GM12872 (cell line): Measurements from ENCODE around the gene GPR61.

Experiments used
- TF ChIP-seq, protein P1 (sequence below): IDR thresholded peaks from 3 replicates; pipeline ENCODE4 v1.5.1; 2011; ENCODE audit warnings: low read depth, mild to moderate bottlenecking, low read length, moderate library complexity; ENCODE audit not compliant: insufficient read depth

The GPR61 gene

DNA sequence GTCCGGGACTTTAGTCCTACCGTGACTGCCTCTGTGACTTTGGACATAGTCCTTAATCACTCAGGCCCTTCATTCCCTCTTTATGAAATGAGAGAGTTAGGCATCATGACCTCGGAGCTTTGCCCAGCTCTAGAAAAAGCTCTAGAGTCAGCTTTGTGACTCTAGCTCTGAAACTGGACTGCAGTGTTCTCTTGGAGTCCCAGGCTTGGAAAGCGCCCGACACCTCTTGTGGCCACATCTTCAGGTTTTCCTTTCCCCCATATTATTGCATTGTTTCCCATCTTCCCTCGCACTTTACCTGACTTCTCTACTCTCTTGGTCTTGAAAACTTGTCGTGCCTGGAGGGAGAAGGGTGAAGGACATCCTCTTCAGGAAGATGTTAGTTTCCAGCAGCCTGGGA is 17.6 kb upstream of the GPR61 start:
- TF ChIP-seq, protein P1, sequence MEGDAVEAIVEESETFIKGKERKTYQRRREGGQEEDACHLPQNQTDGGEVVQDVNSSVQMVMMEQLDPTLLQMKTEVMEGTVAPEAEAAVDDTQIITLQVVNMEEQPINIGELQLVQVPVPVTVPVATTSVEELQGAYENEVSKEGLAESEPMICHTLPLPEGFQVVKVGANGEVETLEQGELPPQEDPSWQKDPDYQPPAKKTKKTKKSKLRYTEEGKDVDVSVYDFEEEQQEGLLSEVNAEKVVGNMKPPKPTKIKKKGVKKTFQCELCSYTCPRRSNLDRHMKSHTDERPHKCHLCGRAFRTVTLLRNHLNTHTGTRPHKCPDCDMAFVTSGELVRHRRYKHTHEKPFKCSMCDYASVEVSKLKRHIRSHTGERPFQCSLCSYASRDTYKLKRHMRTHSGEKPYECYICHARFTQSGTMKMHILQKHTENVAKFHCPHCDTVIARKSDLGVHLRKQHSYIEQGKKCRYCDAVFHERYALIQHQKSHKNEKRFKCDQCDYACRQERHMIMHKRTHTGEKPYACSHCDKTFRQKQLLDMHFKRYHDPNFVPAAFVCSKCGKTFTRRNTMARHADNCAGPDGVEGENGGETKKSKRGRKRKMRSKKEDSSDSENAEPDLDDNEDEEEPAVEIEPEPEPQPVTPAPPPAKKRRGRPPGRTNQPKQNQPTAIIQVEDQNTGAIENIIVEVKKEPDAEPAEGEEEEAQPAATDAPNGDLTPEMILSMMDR = no peak

DNA sequence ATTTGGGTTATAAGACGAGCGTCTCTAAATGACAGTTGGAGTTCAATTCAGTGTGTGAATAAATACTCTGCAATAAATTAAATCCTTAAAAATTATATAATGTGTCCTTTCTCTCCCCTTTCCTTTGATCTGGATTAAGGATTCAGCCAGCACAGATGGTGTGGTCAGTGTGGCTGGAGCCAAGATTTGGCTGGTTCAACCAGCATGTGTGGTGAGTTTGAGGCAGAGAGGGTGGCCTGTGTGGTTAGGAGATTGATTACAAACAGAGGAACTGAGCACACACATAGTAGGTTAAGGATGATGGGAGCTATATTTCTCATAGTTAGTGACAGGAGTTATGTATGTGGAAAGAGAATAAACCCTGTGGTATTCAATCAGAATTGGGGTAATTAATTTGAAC is 16.0 kb upstream of the GPR61 start:
- TF ChIP-seq, protein P1 = no peak

DNA sequence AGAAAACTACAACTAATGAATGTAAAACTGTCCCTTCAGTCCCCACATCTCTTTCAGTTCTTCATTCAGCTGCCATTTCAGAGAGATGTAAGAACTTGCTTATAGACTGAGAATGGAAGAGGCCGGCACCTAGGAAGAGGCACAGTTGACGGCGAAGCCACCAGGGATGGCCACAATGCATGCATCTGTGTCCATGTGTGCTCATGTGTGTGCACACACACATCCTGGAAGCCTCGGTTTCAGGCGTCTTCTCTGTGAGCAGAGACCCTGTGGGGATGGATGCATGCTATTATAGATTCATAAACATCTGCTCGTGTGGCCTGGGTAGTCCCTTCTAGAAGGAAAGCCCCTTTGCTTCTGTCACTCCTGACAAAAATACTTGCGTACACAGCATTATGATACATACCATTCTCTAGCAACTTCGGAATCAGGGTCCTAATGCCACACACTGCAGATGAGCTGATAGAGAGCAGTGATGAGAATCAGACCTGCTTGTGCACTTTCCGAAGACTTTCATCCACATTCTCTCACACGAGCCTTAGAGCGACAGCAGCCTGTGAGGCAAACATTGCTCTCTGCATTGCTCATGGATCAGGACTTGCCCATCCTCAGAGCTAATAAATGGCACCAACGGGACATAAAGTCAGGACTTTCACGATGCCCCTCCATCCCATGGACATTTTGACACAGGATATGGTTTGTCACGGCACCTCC is 12.4 kb upstream of the GPR61 start:
- TF ChIP-seq, protein P1 = no peak

DNA sequence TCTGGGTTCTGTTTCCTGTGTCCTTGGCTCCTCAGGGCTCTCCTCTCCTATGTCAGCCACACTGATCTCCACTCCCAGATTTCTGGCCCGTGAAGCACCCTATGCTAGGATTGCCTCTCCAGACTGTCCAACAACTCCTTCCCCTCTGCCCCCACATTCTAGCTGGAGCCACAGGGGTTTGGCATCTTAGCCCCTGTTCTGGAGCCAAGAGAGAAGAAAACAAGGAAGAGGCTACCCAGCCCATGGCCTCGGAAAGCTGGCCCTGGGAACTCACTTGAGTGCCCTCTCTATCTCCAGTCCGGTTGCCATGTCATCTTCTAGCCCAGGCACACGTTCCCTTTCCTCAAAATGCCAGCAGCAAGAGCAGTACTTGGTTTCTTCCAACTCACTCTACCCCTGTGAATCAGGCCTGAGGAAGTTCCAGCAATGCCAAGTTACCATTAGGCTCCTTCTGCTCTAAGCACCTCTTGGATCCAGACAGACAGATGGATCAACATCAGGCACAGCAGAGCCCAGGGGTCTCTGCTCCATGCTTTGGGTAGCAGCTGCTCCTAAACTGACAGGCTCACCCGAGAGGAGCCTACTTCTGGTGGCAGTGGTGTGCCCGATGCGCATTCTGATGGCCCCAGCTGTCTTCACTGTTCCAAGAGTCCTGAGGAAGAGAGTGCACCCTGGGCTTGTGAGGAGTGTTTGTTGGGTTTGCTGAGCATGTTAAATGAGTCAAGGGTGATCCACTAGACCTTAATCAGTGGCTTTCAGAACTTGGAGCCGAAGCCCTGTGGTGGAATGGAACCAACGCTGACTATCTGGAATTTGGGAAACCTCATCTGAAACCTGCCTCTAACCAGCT is 11.6 kb upstream of the GPR61 start:
- TF ChIP-seq, protein P1 = no peak

DNA sequence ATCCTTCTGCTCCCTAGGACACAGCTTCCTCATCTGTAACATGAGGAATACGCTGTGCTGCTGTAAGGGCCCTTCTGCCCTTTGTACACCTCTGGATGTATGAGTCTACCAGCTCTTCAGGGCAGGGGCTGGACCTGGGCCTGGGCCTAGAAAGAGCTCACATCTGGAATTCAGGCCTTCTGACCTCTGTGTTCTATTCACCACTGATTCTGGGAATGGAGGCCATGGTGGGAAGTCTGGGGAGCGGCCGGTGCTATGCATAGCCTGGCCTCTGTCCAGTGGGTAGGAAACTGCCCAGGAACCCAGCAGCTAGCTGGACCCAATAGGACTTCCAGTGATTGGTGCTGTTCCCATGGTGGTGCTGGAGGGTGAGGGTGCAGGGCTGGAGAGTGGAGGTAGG is 11.0 kb upstream of the GPR61 start:
- TF ChIP-seq, protein P1 = no peak

DNA sequence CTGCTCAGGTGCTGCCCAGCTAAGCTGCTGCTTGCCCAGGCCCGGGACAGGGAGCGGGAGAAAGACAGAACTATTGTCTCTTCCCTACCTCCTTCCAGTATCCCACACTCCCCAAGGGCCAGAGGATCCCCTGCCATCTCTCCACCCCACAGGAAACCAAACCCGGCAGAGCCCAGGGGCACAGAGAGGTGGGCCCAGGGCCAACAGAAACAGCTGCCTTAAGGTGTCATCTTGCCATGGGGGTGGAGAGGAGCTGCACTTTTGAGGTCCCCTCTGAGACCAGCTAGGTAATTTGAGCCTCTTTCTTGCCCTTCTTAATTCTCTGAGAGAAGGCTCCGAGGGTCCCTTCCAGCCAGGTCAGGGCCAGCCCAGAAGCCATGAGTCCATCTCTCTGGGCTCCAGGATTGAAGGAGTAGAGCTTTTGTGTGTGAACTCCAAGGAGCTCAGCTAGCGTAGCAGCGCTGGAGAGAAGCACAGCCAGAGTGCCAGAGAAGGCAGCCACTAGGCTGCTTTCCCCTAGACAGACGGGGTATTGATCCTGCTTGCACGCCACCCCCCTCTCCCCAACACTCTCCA is 9.7 kb upstream of the GPR61 start:
- TF ChIP-seq, protein P1 = no peak

DNA sequence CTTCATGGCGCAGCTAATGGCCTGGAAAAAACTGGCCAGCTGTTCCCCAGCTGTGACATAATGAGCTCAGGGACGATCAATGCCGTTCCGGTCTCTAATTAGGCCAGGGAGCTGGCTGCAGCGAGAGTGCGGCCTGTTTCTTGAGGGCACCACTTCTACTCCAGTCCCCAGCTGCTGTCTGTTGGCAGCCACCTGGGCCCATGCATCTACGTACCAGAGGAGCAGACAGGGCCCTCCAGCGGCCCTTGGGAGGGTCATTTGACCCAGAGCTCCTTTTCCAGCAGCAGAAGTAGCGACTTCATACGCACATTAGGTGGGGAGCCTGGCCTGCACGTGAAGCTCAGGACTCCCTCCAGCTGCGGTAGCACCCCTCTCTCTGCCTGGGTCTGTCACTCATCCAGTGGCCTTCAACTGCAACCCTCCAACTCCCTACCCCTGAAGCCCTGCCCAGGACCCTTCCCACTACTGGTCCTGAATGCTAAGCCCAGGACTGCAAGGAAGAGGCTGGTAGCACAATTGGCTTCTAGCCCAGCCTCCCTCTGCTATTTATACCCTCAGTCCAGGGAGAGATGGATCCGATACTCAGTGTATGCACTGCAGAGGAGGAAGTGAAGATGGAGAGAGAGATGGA is 9.1 kb upstream of the GPR61 start:
- TF ChIP-seq, protein P1 = no peak
